Measurements from ENCODE around the gene NEDD4L. TPM values are rescaled to one million over a fixed set of nuclear protein-coding genes. Genes with fewer than 3 reads are reported as not detected.

NEDD4L gene
- total and polyA plus RNA-seq, 5 donors from 2014 or later = 4.4 to 19.6 (median 7.8) TPM

- Histone ChIP-seq H3K27me3 (ENCODE audit: control insufficient read depth, insufficient read depth, low read length) (no peaks in the 10 kb centered on the region), H3K4me3 (ENCODE audit: low read depth, low read length) (no peak overlapping the region), H3K4me1 (ENCODE audit: control insufficient read depth, insufficient read depth, low read length, poor library complexity, severe bottlenecking) (no peaks in the 10 kb centered on the region), H3K27ac (ENCODE audit: insufficient read depth, low read length, poor library complexity, severe bottlenecking) (no peak overlapping the region), H3K9me3 (ENCODE audit: control insufficient read depth in 2 of 2, low read length in 2 of 2) (no peaks in the 10 kb centered on the region), H3K36me3 (ENCODE audit: control insufficient read depth, insufficient read depth, low read length) (no peaks in the 10 kb centered on the region)
- Mint-ChIP-seq H3K27me3 (peaks cover 16% of the 10 kb centered on the region), H3K4me1 (no peaks in the 10 kb centered on the region), H3K9me3 (no peaks in the 10 kb centered on the region), H3K4me3 (no peak overlapping the region), H3K27ac (no peak overlapping the region), H3K36me3 (no peaks in the 10 kb centered on the region)
- ATAC-seq (ENCODE audit: low read depth in 2 of 2) = no peak
- no peak for DNase-seq
Observed at GRCh38 chr18:58336605-58337004, 292.6 kb downstream of the NEDD4L start.

GRCh38 chr18:58337285-58337684, 293.3 kb downstream of the NEDD4L start:
- Histone ChIP-seq H3K27ac (ENCODE audit: insufficient read depth, low read length, poor library complexity, severe bottlenecking) (no peak overlapping the region), H3K4me3 (ENCODE audit: low read depth, low read length) (no peak overlapping the region), H3K27me3 (ENCODE audit: control insufficient read depth, insufficient read depth, low read length) (no peaks in the 10 kb centered on the region), H3K9me3 (ENCODE audit: control insufficient read depth in 2 of 2, low read length in 2 of 2) (no peaks in the 10 kb centered on the region), H3K36me3 (ENCODE audit: control insufficient read depth, insufficient read depth, low read length) (no peaks in the 10 kb centered on the region), H3K4me1 (ENCODE audit: control insufficient read depth, insufficient read depth, low read length, poor library complexity, severe bottlenecking) (no peaks in the 10 kb centered on the region)
- ATAC-seq (ENCODE audit: low read depth in 2 of 2) = no peak
- no peak for DNase-seq
- H3K27ac Mint-ChIP-seq = no peak overlapping the region
- no peaks in the 10 kb centered on the region for H3K4me1 Mint-ChIP-seq
- H3K36me3 Mint-ChIP-seq = no peaks in the 10 kb centered on the region
- no peaks in the 10 kb centered on the region for H3K9me3 Mint-ChIP-seq
- no peak overlapping the region for H3K4me3 Mint-ChIP-seq
- H3K27me3 Mint-ChIP-seq = peaks cover 22% of the 10 kb centered on the region

- H3K27me3 ChIP-seq (ENCODE audit: control insufficient read depth, insufficient read depth, low read length) = no peaks in the 10 kb centered on the region
- H3K27me3 Mint-ChIP-seq = peaks cover 22% of the 10 kb centered on the region
- no peaks in the 10 kb centered on the region for H3K4me1 Mint-ChIP-seq
- H3K9me3 ChIP-seq (ENCODE audit: control insufficient read depth in 2 of 2, low read length in 2 of 2) = no peaks in the 10 kb centered on the region
- H3K27ac ChIP-seq (ENCODE audit: insufficient read depth, low read length, poor library complexity, severe bottlenecking) = no peak overlapping the region
- H3K27ac Mint-ChIP-seq = no peak overlapping the region
- H3K36me3 ChIP-seq (ENCODE audit: control insufficient read depth, insufficient read depth, low read length) = no peaks in the 10 kb centered on the region
- no peaks in the 10 kb centered on the region for H3K9me3 Mint-ChIP-seq
- H3K4me3 Mint-ChIP-seq = peak overlapping the region in 1 of 4 donors; percentile 55
- H3K4me3 ChIP-seq (ENCODE audit: low read depth, low read length) = no peak overlapping the region
- no peaks in the 10 kb centered on the region for H3K36me3 Mint-ChIP-seq
- no peaks in the 10 kb centered on the region for H3K4me1 ChIP-seq (ENCODE audit: control insufficient read depth, insufficient read depth, low read length, poor library complexity, severe bottlenecking)
- DNase-seq (no peak), ATAC-seq (ENCODE audit: low read depth in 2 of 2) (no peak)
Observed at GRCh38 chr18:58337686-58338085, 293.7 kb downstream of the NEDD4L start.

GRCh38 chr18:58338141-58338540, 294.1 kb downstream of the NEDD4L start:
- Mint-ChIP-seq H3K4me3 (peak overlapping the region in 1 of 4 donors; percentile 55), H3K36me3 (no peaks in the 10 kb centered on the region), H3K9me3 (no peaks in the 10 kb centered on the region), H3K4me1 (no peaks in the 10 kb centered on the region), H3K27ac (no peak overlapping the region), H3K27me3 (peaks cover 22% of the 10 kb centered on the region)
- DNase-seq = no peak
- Histone ChIP-seq H3K27me3 (ENCODE audit: control insufficient read depth, insufficient read depth, low read length) (no peaks in the 10 kb centered on the region), H3K27ac (ENCODE audit: insufficient read depth, low read length, poor library complexity, severe bottlenecking) (no peak overlapping the region), H3K36me3 (ENCODE audit: control insufficient read depth, insufficient read depth, low read length) (no peaks in the 10 kb centered on the region), H3K9me3 (ENCODE audit: control insufficient read depth in 2 of 2, low read length in 2 of 2) (no peaks in the 10 kb centered on the region), H3K4me3 (ENCODE audit: low read depth, low read length) (no peak overlapping the region), H3K4me1 (ENCODE audit: control insufficient read depth, insufficient read depth, low read length, poor library complexity, severe bottlenecking) (no peaks in the 10 kb centered on the region)
- no peak for ATAC-seq (ENCODE audit: low read depth in 2 of 2)

- Histone ChIP-seq H3K36me3 (ENCODE audit: control insufficient read depth, insufficient read depth, low read length) (no peaks in the 10 kb centered on the region), H3K4me3 (ENCODE audit: low read depth, low read length) (no peak overlapping the region), H3K27me3 (ENCODE audit: control insufficient read depth, insufficient read depth, low read length) (no peaks in the 10 kb centered on the region), H3K4me1 (ENCODE audit: control insufficient read depth, insufficient read depth, low read length, poor library complexity, severe bottlenecking) (no peaks in the 10 kb centered on the region), H3K9me3 (ENCODE audit: control insufficient read depth in 2 of 2, low read length in 2 of 2) (no peaks in the 10 kb centered on the region), H3K27ac (ENCODE audit: insufficient read depth, low read length, poor library complexity, severe bottlenecking) (no peak overlapping the region)
- Mint-ChIP-seq H3K4me1 (no peaks in the 10 kb centered on the region), H3K27me3 (peaks cover 16% of the 10 kb centered on the region), H3K9me3 (no peaks in the 10 kb centered on the region), H3K4me3 (no peak overlapping the region), H3K36me3 (no peaks in the 10 kb centered on the region), H3K27ac (no peak overlapping the region)
- DNase-seq = no peak
- ATAC-seq (ENCODE audit: low read depth in 2 of 2) = no peak
Observed at GRCh38 chr18:58338961-58339592, 295.1 kb downstream of the NEDD4L start.

- no peaks in the 10 kb centered on the region for H3K9me3 Mint-ChIP-seq
- DNase-seq (no peak), ATAC-seq (ENCODE audit: low read depth in 2 of 2) (no peak)
- Histone ChIP-seq H3K4me1 (ENCODE audit: control insufficient read depth, insufficient read depth, low read length, poor library complexity, severe bottlenecking) (no peaks in the 10 kb centered on the region), H3K36me3 (ENCODE audit: control insufficient read depth, insufficient read depth, low read length) (no peaks in the 10 kb centered on the region), H3K27ac (ENCODE audit: insufficient read depth, low read length, poor library complexity, severe bottlenecking) (no peak overlapping the region), H3K4me3 (ENCODE audit: low read depth, low read length) (no peak overlapping the region), H3K9me3 (ENCODE audit: control insufficient read depth in 2 of 2, low read length in 2 of 2) (no peaks in the 10 kb centered on the region), H3K27me3 (ENCODE audit: control insufficient read depth, insufficient read depth, low read length) (no peaks in the 10 kb centered on the region)
- H3K4me1 Mint-ChIP-seq = no peaks in the 10 kb centered on the region
- H3K27ac Mint-ChIP-seq = peak overlapping the region in 1 of 3 donors; percentile 72
- H3K36me3 Mint-ChIP-seq = no peaks in the 10 kb centered on the region
- peaks cover 15% of the 10 kb centered on the region for H3K27me3 Mint-ChIP-seq
- H3K4me3 Mint-ChIP-seq = no peak overlapping the region
Observed at GRCh38 chr18:58339890-58340289, 295.9 kb downstream of the NEDD4L start.

GRCh38 chr18:58341916-58342315, 297.9 kb downstream of the NEDD4L start:
- Histone ChIP-seq H3K4me3 (ENCODE audit: low read depth, low read length) (no peak overlapping the region), H3K27ac (ENCODE audit: insufficient read depth, low read length, poor library complexity, severe bottlenecking) (no peak overlapping the region), H3K9me3 (ENCODE audit: control insufficient read depth in 2 of 2, low read length in 2 of 2) (no peaks in the 10 kb centered on the region), H3K36me3 (ENCODE audit: control insufficient read depth, insufficient read depth, low read length) (no peaks in the 10 kb centered on the region), H3K4me1 (ENCODE audit: control insufficient read depth, insufficient read depth, low read length, poor library complexity, severe bottlenecking) (no peaks in the 10 kb centered on the region), H3K27me3 (ENCODE audit: control insufficient read depth, insufficient read depth, low read length) (no peaks in the 10 kb centered on the region)
- Mint-ChIP-seq H3K27me3 (peaks cover 11% of the 10 kb centered on the region), H3K36me3 (no peaks in the 10 kb centered on the region), H3K4me3 (no peak overlapping the region), H3K4me1 (no peaks in the 10 kb centered on the region), H3K27ac (peak overlapping the region in 1 of 3 donors; percentile 15), H3K9me3 (no peaks in the 10 kb centered on the region)
- no peak for ATAC-seq (ENCODE audit: low read depth in 2 of 2)
- DNase-seq = no peak

GRCh38 chr18:58344080-58344670, 300.1 kb downstream of the NEDD4L start:
- no peak for DNase-seq
- H3K27me3 Mint-ChIP-seq = peaks cover 6% of the 10 kb centered on the region
- Histone ChIP-seq H3K4me1 (ENCODE audit: control insufficient read depth, insufficient read depth, low read length, poor library complexity, severe bottlenecking) (no peaks in the 10 kb centered on the region), H3K27me3 (ENCODE audit: control insufficient read depth, insufficient read depth, low read length) (no peaks in the 10 kb centered on the region), H3K9me3 (ENCODE audit: control insufficient read depth in 2 of 2, low read length in 2 of 2) (no peaks in the 10 kb centered on the region), H3K27ac (ENCODE audit: insufficient read depth, low read length, poor library complexity, severe bottlenecking) (no peak overlapping the region), H3K36me3 (ENCODE audit: control insufficient read depth, insufficient read depth, low read length) (no peaks in the 10 kb centered on the region), H3K4me3 (ENCODE audit: low read depth, low read length) (no peak overlapping the region)
- no peak for ATAC-seq (ENCODE audit: low read depth in 2 of 2)
- no peaks in the 10 kb centered on the region for H3K9me3 Mint-ChIP-seq
- no peaks in the 10 kb centered on the region for H3K4me1 Mint-ChIP-seq
- H3K4me3 Mint-ChIP-seq = no peak overlapping the region
- H3K27ac Mint-ChIP-seq = no peak overlapping the region
- no peaks in the 10 kb centered on the region for H3K36me3 Mint-ChIP-seq

Data from CD4-positive, CD25-positive, alpha-beta regulatory T cell (primary cell).